Smooth muscle cell of the pulmonary artery (primary cell): Measurements from ENCODE around the gene COL6A5. TPM values are rescaled to one million over a fixed set of nuclear protein-coding genes. Genes with fewer than 3 reads are reported as not detected.

Source experiments
- total RNA-seq: library from RNA; depleted of rRNA; stranded (reverse); fragments of >200 nt; gene quantifications from 2 replicates; pipeline ENCODE4 v1.2.3, GENCODE V29; 2014

COL6A5 gene, protein sequence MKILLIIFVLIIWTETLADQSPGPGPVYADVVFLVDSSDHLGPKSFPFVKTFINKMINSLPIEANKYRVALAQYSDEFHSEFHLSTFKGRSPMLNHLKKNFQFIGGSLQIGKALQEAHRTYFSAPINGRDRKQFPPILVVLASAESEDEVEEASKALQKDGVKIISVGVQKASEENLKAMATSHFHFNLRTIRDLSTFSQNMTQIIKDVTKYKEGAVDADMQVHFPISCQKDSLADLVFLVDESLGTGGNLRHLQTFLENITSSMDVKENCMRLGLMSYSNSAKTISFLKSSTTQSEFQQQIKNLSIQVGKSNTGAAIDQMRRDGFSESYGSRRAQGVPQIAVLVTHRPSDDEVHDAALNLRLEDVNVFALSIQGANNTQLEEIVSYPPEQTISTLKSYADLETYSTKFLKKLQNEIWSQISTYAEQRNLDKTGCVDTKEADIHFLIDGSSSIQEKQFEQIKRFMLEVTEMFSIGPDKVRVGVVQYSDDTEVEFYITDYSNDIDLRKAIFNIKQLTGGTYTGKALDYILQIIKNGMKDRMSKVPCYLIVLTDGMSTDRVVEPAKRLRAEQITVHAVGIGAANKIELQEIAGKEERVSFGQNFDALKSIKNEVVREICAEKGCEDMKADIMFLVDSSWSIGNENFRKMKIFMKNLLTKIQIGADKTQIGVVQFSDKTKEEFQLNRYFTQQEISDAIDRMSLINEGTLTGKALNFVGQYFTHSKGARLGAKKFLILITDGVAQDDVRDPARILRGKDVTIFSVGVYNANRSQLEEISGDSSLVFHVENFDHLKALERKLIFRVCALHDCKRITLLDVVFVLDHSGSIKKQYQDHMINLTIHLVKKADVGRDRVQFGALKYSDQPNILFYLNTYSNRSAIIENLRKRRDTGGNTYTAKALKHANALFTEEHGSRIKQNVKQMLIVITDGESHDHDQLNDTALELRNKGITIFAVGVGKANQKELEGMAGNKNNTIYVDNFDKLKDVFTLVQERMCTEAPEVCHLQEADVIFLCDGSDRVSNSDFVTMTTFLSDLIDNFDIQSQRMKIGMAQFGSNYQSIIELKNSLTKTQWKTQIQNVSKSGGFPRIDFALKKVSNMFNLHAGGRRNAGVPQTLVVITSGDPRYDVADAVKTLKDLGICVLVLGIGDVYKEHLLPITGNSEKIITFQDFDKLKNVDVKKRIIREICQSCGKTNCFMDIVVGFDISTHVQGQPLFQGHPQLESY (N-terminal part only)
- total RNA-seq: not detected in 2 replicates

DNA sequence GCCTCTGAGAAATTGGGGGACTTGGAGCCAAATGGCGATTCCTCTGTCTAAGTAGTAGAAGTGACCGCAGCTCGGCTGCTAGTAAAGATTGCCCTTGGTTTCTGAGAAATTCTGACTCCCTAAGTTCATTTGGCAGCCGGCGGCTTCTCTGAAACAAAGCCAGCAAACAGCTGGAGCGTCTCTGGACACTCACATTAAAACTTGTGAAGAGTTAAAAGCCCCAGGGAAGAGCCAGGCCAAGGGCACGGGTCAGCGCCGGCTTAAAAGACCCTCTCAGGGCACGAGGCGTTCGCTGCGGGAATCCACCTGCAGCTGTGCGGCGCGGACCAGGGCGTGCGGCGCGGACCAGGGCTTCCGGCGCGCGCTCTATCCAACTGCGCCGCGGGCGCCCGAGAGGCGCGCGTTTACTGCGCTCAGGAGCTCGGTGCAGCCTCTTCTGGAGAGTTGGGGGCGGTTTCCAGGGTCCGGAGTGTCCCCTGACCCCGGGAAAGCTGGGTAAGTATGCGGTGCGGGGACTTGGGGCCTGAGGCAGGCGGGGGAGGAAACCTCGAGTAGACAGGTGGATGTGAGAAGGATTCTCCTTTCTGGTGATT, at the start of gene COL6A5:
TSS of gene COL6A5 (plus strand) at position 186 of the 593 bp plus-strand sequence. CDS start 27,967 bp downstream, outside the sequence.

DNA sequence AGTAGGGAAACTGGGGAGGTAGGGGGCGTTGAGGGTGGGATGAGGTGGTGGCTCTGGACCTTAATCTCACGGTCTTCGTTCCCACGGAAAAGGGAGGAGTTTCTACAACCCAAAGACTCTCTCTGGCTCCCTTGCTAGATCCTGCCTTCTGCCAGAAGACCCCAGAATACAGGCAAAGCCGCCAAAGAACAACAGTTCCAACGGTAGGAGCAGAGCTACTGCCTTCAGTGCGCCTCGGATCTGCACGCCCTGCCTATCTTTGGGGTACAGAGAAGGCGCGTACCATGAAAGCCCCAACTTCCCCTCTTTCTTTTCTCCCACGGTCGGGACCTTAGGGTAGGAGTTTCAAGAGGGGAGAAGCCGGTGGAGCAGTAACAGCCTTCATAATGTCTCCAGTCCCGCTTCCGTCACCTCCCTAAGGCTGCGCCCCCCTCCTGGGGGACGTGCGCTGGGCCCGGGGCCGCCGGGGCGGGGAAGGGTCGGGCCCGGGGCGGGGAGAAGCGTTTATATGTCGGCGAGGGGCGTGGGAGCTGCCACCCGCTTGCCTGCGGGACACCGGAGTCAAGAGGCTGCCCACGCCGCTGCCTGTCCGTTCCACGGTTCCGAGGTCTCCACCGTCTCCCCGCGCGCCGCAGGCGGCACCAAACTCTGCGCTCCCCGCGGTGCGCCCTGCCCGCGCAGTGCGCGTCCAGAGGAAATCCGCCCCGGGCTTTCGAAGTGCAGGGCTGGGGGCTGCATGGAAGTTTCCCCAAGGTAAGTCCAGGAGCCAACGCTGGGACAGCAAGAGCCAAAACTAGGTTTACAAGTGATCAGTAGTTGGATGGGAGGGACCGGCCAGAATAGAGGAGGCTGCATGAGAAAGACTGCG, 171.4 kb downstream of the COL6A5 start, which contains the start of gene COL6A6:
TSS of gene COL6A6 (plus strand) at position 533 of the 868 bp plus-strand sequence. CDS start 43,188 bp downstream, outside the sequence.

Other genes with a start within 250 kb of the COL6A5 start
- gene COL6A6, start 171.5 kb downstream of the COL6A5 start, total RNA-seq: 0.23 and 2.7 TPM in 2 replicates